Rectal smooth muscle tissue (tissue), 1 donor: Measurements from ENCODE around the gene NCOA3.
"Not testable (repeated sequence)": the region's sequence is repeated elsewhere in the genome, so short reads cannot be mapped to it uniquely, and the experiment has no call there.

Source experiments
- H3K27ac ChIP-seq: one replicate; pipeline ENCODE4 v1.7.0; 2013; ENCODE audit warnings: low read depth, low read length, inconsistent platforms
- H3K27me3 ChIP-seq: one replicate; pipeline ENCODE4 v1.7.0; 2013; ENCODE audit warnings: low read length; ENCODE audit not compliant: control insufficient read depth, insufficient read depth
- H3K36me3 ChIP-seq: one replicate; pipeline ENCODE4 v1.7.0; 2013; ENCODE audit warnings: low read length; ENCODE audit not compliant: control insufficient read depth, insufficient read depth
- H3K4me1 ChIP-seq: one replicate; pipeline ENCODE4 v1.7.0; 2013; ENCODE audit warnings: low read length; ENCODE audit not compliant: control insufficient read depth, insufficient read depth
- H3K4me3 ChIP-seq: one replicate; pipeline ENCODE4 v1.7.0; 2013; ENCODE audit warnings: low read length
- H3K9ac ChIP-seq: one replicate; pipeline ENCODE4 v1.7.0; 2013; ENCODE audit warnings: low read length

Gene NCOA3

DNA sequence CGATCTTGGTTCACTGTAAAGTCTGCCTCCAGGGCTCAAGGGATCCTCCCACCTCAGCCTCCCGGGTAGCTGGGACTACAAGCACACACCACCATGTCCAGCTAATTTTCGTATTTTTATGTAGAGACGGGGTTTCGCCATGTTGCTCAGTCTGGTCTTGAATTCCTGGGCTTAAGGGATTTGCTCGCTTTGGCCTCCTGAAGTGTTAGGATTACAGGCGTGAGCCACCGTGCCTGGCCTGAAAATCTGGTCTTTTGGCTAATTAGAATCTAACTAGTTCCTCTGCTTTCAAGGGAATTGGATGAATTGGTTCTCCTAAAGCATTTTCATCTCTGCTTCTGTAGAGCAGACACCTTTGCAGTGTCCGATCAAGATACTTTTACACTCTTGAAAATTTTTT lies 51.3 kb downstream of the NCOA3 start:
- Histone ChIP-seq H3K4me1 (no peaks in the 10 kb centered on the region), H3K36me3 (no peaks in the 10 kb centered on the region), H3K27me3 (no peaks in the 10 kb centered on the region), H3K27ac (no peak overlapping the region), H3K4me3 (no peak overlapping the region), H3K9ac (no peak overlapping the region)

DNA sequence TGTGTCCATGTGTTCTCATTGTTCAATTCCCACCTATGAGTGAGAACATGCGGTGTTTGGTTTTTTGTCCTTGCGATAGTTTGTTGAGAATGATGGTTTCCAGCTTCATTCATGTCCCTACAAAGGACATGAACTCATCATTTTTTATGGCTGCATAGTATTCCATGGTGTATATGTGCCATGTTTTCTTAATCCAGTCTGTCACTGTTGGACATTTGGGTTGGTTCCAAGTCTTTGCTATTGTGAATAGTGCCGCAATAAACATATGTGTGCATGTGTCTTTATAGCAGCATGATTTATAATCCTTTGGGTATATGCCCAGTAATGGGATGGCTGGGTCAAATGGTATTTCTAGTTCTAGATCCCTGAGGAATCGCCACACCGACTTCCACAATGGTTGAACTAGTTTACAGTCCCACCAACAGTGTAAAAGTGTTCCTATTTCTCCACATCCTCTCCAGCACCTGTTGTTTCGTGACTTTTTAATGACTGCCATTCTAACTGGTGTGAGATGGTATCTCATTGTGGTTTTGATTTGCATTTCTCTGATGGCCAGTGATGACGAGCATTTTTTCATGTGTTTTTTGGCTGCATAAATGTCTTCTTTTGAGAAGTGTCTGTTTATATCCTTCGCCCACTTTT lies 52.0 kb downstream of the NCOA3 start:
- H3K27me3 ChIP-seq, H3K4me1 ChIP-seq, H3K27ac ChIP-seq, H3K36me3 ChIP-seq, H3K4me3 ChIP-seq, H3K9ac ChIP-seq: not testable (repeated sequence)

DNA sequence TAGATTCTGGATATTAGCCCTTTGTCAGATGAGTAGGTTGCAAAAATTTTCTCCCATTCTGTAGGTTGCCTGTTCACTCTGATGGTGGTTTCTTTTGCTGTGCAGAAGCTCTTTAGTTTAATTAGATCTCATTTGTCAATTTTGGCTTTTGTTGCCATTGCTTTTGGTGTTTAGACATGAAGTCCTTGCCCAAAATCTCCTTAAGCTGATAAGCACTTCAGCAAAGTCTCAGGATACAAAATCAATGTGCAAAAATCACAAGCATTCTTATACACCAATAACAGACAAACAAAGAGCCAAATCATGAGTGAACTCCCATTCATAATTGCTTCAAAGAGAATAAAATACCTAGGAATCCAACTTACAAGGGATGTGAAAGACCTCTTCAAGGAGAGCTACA lies 52.6 kb downstream of the NCOA3 start:
- H3K4me3 ChIP-seq, H3K27me3 ChIP-seq, H3K27ac ChIP-seq, H3K36me3 ChIP-seq, H3K9ac ChIP-seq, H3K4me1 ChIP-seq: not testable (repeated sequence)

DNA sequence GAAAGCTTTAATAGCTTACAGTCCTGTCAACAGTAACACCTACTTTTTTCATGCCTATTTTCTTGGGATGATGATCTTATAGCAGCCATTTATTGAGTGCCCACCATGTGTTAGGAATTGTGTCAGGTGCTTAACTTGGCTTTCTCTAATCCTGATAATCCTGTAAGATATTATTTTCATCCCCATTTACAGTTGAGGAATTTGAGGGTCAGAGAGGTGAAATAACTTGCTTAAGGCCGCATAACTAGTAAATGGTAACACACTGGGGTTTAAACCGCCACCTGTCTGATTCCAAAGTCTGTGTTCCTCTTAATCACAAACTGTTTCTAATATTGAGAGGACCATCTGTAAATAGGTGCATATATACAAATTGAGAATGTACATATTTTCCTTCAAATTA lies 55.5 kb downstream of the NCOA3 start:
- Histone ChIP-seq H3K36me3 (no peaks in the 10 kb centered on the region), H3K4me3 (no peak overlapping the region), H3K27ac (no peak overlapping the region), H3K9ac (no peak overlapping the region), H3K4me1 (peaks cover 23% of the 10 kb centered on the region), H3K27me3 (no peaks in the 10 kb centered on the region)

DNA sequence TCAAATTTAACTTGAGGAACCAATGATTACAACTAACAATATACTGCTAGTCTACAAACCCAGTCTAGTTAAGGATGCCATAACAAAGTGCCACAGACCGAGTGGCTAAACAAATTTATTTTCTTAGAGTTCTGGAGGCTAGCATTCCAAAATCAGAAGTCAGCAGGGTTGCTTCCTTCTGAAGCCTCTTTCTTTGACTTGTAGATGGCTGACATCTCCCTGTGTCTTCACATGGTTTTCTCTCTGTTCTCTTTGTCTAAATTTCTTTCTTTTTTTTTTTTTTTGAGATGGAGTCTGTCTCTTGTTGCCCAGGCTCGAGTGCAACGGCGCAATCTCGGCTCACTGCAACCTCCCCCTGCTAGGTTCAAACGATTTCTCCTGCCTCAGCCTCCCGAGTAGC lies 56.1 kb downstream of the NCOA3 start:
- Histone ChIP-seq H3K4me3 (no peak overlapping the region), H3K27me3 (no peaks in the 10 kb centered on the region), H3K36me3 (no peaks in the 10 kb centered on the region), H3K9ac (no peak overlapping the region), H3K4me1 (peaks cover 23% of the 10 kb centered on the region), H3K27ac (no peak overlapping the region)

DNA sequence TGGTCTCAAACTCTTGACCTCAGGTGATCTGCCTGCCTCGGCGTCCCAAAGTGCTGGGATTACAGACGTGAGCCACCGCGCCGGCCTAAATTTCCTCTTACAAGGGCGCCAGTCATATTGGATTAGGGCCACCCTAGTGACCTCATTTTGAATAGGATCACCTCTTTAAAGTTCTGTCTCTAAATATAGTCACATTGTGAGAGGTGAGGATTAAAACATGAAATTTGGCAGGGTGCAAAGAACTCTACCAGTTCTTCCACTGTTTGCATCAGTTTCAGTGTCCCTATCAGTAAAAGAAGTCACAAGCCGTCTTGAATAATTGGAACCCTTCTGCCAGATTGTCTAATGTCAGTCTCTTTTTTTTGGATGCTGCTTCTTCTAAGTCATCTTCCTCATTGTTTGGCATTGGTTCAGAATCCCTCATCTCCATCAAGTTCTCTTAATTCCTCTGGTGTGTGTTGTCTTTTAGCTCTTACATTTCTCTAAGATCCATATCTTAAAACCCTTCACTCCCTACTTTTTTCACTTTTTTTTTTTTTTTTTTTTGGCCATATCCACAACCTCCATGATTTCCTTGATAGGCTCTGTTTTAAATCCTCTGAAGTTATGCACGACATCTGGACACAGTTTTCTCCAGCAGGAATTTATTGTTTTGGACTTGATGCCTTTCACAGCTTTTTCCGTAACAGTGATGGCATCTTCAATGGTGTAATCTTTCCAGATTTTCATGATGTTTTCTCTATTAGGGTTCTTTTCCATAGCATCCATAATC lies 56.8 kb downstream of the NCOA3 start:
- H3K9ac ChIP-seq: no peak overlapping the region
- H3K27me3 ChIP-seq: no peaks in the 10 kb centered on the region
- H3K4me3 ChIP-seq: peak overlapping the region; percentile 8
- no peaks in the 10 kb centered on the region for H3K36me3 ChIP-seq
- peak overlapping the region; percentile 82 for H3K27ac ChIP-seq
- H3K4me1 ChIP-seq: peaks cover 23% of the 10 kb centered on the region

DNA sequence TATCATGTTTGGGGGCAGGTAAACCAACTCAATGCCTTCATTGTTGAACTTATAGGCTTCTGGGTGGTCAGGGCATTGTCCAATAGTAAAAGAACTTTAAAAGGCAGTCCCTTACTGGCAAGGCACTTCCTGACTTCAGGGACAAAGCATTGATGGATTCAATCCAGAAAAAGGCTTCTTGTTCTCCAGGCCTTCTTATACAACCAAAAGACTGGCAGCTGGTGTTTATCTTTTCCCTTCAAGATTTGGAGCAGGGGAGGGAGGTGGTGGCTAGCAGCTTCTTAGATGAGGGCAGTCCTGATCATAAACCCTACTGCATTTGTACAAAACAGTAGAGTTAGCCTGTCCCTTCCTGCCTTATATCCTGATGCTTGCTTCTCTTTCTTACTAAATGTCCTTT lies 57.5 kb downstream of the NCOA3 start:
- Histone ChIP-seq H3K27me3 (no peaks in the 10 kb centered on the region), H3K27ac (peak overlapping the region; percentile 82), H3K4me3 (peak overlapping the region; percentile 8), H3K36me3 (no peaks in the 10 kb centered on the region), H3K9ac (no peak overlapping the region), H3K4me1 (peaks cover 23% of the 10 kb centered on the region)

DNA sequence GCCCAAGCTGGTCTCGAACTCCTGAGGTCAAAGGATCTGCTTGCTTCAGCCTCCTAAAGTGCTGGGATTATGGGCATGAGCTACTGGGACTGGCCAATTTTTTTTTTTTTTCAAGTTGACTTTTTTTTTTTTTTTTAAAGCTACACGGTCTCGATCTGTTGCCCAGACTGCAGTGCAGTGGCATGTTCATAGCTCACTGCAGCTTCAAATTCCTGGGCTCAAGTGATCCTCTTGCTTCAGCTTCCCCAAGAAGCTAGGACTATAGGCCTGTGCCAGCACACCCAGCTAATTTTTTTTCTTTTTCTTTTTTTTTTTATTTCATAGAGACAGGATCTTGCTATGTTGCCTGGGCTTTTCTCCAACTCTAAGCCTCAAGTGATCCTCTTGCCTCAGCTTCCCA lies 59.5 kb downstream of the NCOA3 start:
- H3K27me3 ChIP-seq: no peaks in the 10 kb centered on the region
- H3K36me3 ChIP-seq: no peaks in the 10 kb centered on the region
- H3K9ac ChIP-seq: no peak overlapping the region
- H3K4me1 ChIP-seq: peaks cover 25% of the 10 kb centered on the region
- no peak overlapping the region for H3K27ac ChIP-seq
- H3K4me3 ChIP-seq: no peak overlapping the region

DNA sequence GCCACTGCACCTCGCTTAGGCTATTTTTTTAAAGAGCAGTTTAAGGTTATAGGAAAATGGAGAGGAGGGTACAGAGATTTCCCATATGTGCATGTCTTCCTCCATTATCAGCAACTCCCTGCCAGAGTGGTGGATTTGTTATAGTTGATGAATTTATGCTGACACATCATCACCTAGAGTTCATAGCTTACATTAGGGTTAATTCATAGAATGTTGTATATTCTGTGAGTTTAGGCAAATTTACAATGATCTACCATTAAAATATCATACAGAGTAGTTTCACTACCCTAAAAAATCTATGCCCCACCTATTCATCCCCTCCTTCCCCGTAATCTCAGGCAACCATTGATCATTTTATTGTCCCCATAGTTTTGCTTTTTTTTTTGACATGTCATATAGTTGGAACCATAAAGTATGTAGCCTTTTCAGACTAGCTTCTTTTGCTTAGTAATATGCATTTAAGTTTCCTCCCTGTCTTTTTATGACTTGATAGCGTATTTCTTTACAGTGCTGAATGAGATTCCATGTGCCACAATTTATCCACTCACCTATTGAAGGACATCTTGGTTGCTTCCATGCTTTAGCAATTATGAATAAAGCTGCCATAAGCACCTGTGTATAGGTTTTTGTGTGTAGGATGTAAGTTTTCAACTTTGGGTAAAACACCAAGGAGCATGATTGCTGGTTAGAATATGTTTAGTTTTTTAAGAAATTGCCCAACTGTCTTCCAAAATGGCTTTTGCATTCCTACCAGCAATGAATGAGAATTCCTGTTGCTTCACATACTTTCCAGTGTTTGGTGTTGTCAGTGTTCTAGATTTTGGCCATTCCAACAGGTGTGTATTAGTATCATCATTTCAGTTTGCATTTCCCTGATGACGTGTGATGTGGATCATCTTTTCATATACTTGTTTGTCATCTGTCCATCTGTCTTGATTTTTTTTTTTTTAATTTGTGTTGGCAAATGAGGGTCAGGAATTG lies 60.2 kb downstream of the NCOA3 start:
- H3K36me3 ChIP-seq: no peaks in the 10 kb centered on the region
- H3K4me3 ChIP-seq: no peak overlapping the region
- peaks cover 25% of the 10 kb centered on the region for H3K4me1 ChIP-seq
- no peak overlapping the region for H3K27ac ChIP-seq
- H3K27me3 ChIP-seq: no peaks in the 10 kb centered on the region
- no peak overlapping the region for H3K9ac ChIP-seq

DNA sequence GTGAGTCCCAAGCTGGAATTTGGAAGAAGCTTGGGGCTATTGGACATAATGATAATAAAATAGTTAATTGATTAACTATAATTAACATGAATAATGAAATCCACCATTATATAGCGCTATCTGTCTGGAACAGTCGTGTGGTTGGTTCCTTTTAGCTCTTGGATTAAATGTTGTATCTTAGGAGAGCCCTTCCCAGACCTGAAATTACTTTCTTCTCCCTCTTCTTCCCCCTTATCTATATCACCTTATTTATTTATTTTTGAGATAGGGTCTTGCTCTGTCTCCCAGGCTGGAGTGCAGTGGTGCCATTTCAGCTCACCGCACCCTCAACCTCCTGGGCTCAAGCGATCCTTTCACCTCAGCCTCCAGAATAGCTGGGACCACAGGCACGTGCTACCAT lies 64.6 kb downstream of the NCOA3 start:
- Histone ChIP-seq H3K4me1 (peaks cover 2% of the 10 kb centered on the region), H3K4me3 (no peak overlapping the region), H3K36me3 (no peaks in the 10 kb centered on the region), H3K27ac (no peak overlapping the region), H3K9ac (no peak overlapping the region), H3K27me3 (no peaks in the 10 kb centered on the region)

DNA sequence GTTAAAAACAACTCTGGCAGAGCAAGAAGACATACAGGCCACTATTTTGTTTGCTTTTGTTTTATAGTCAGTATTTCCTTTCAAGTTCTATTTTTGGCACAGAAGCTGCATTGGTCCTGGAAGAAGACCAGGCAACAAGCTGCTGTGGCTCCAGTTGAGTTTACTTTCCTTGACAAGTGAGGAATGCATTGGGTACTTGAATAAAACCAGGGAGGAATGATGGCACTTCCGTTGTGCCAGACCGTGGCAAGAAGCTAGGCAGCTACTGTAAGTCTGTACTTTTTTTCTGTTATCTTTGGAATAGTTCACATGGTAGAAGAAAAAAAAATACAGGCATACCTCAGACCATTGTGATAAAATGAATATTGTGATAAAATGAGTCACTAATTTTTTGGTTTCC lies 66.3 kb downstream of the NCOA3 start:
- peaks cover 2% of the 10 kb centered on the region for H3K4me1 ChIP-seq
- H3K36me3 ChIP-seq: no peaks in the 10 kb centered on the region
- no peaks in the 10 kb centered on the region for H3K27me3 ChIP-seq
- H3K27ac ChIP-seq: peak overlapping the region; percentile 36
- H3K9ac ChIP-seq: no peak overlapping the region
- no peak overlapping the region for H3K4me3 ChIP-seq

DNA sequence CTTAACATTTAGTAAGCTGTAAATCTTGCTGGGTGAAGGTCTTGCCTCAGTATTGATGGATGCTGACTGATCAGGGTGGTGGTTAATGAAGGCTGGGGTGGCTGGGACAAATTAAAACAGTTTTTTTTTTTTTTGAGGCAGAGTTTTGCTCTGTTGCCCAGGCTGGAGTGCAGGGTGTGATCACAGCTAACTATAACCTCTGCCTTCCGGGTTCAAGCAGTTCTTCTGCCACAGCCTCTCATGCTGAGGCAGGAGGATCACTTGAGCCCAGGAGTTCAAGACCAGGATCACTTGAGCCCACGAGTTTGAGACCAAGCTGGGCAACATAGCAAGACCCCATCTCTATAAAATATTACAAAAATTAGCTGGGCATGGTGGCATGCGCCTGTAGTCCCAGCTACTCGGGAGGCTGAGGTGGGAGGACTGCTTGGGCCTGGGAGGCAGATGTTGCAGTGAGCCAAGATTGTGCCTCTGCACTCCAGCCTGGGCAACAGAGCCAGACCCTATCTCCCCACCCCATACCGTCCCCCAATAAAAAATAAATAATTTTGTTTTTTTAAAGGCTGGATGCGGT lies 67.2 kb downstream of the NCOA3 start:
- H3K27me3 ChIP-seq: no peaks in the 10 kb centered on the region
- H3K27ac ChIP-seq: no peak overlapping the region
- H3K9ac ChIP-seq: no peak overlapping the region
- peaks cover 2% of the 10 kb centered on the region for H3K4me1 ChIP-seq
- H3K4me3 ChIP-seq: no peak overlapping the region
- no peaks in the 10 kb centered on the region for H3K36me3 ChIP-seq
